ENCODE results near the gene PRKAB1.

The PRKAB1 gene

GRCh38 chr12:119720349-119720748 lies 52.4 kb downstream of the PRKAB1 start:
- no peak overlapping the region for H3K4me3 ChIP-seq (ENCODE audit: low read length)
- TF ChIP-seq, protein P1, sequence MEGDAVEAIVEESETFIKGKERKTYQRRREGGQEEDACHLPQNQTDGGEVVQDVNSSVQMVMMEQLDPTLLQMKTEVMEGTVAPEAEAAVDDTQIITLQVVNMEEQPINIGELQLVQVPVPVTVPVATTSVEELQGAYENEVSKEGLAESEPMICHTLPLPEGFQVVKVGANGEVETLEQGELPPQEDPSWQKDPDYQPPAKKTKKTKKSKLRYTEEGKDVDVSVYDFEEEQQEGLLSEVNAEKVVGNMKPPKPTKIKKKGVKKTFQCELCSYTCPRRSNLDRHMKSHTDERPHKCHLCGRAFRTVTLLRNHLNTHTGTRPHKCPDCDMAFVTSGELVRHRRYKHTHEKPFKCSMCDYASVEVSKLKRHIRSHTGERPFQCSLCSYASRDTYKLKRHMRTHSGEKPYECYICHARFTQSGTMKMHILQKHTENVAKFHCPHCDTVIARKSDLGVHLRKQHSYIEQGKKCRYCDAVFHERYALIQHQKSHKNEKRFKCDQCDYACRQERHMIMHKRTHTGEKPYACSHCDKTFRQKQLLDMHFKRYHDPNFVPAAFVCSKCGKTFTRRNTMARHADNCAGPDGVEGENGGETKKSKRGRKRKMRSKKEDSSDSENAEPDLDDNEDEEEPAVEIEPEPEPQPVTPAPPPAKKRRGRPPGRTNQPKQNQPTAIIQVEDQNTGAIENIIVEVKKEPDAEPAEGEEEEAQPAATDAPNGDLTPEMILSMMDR (IDR thresholded peaks at IDR 0.05; ENCODE audit: insufficient read depth, low read depth, low read length, missing control alignments) = no peak
- DNase-seq (ENCODE audit: low read depth) = no peak

GRCh38 chr12:119721306-119721705 lies 53.4 kb downstream of the PRKAB1 start:
- TF ChIP-seq, protein P1 (IDR thresholded peaks at IDR 0.05; ENCODE audit: insufficient read depth, low read depth, low read length, missing control alignments) = no peak
- DNase-seq (ENCODE audit: low read depth) = no peak
- H3K4me3 ChIP-seq (ENCODE audit: low read length) = no peak overlapping the region

GRCh38 chr12:119725523-119725922 lies 57.6 kb downstream of the PRKAB1 start:
- TF ChIP-seq, protein P1 (IDR thresholded peaks at IDR 0.05; ENCODE audit: insufficient read depth, low read depth, low read length, missing control alignments) = no peak
- no peak for DNase-seq (ENCODE audit: low read depth)
- H3K4me3 ChIP-seq (ENCODE audit: low read length) = no peak overlapping the region

DNA sequence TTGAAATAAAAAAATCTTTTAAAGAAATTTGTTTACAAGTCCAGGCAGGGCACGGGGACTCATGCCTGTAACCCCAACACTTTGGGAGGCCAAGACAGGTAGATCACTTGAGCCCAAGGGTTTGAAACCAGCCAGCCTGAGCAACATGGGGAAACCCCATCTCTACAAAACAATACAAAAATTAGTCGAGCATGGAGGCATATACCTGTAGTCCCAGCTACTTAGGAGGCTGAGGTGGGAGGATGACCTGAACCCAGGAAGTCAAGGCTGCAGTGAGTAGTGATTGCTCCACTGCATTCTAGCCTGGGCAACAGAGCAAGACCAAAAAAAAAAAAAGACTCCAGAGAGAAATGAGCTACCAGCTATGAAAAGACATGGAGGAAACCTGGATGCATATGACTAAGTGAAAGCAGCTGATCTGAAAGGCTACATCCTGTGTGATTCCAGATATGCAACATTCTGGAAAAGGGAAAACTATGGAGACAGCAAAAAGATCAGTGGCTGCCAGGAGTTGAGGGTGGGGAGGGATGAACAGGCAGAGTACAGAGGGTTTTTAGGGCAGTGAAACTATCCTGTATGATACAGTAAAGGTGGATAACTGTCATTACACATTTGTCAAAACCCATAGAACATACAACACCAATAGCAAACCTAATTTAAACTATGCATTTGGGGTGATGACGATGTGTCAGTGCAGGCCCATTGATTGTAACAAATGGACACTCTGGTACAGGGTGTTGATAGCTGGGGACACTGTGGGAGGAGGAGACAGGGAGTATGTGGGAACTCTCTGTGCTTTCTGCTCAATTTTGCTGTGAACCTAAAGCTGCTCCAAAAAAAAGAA lies 59.9 kb downstream of the PRKAB1 start:
- TF ChIP-seq, protein P1 (IDR thresholded peaks at IDR 0.05; ENCODE audit: insufficient read depth, low read depth, low read length, missing control alignments) = no peak
- no peak overlapping the region for H3K4me3 ChIP-seq (ENCODE audit: low read length)
- DNase-seq (ENCODE audit: low read depth) = no peak

GRCh38 chr12:119728444-119728745 lies 60.5 kb downstream of the PRKAB1 start:
- no peak for DNase-seq (ENCODE audit: low read depth)
- H3K4me3 ChIP-seq (ENCODE audit: low read length) = no peak overlapping the region
- TF ChIP-seq, protein P1 (IDR thresholded peaks at IDR 0.05; ENCODE audit: insufficient read depth, low read depth, low read length, missing control alignments) = no peak

DNA sequence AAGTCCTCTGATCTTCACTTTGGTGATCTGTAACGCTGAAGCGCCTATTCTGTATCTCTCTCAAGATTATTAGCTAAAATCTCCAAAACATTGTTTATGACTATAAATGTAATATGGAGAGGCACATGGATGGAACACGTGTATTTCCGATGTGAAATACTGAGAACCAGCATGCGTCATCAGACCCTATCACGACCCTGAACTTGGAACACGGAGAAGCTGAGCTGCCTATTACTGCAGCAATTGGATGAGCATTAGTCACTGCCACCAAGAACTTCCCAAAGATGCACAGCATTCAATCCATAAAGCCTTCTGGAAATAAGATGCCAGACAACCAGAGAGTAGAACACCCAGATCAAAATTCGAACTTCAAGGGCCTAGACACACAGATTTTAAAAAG lies 61.9 kb downstream of the PRKAB1 start:
- TF ChIP-seq, protein P1 (IDR thresholded peaks at IDR 0.05; ENCODE audit: insufficient read depth, low read depth, low read length, missing control alignments) = no peak
- DNase-seq (ENCODE audit: low read depth) = no peak
- H3K4me3 ChIP-seq (ENCODE audit: low read length) = no peak overlapping the region

- TF ChIP-seq, protein P1 (IDR thresholded peaks at IDR 0.05; ENCODE audit: insufficient read depth, low read depth, low read length, missing control alignments) = no peak
- no peak overlapping the region for H3K4me3 ChIP-seq (ENCODE audit: low read length)
- no peak for DNase-seq (ENCODE audit: low read depth)
Observed at GRCh38 chr12:119730381-119730780, 62.4 kb downstream of the PRKAB1 start.

Data from epithelial cell of esophagus (primary cell).